Activated CD8-positive, alpha-beta memory T cell treated with anti-CD3 and anti-CD28 coated beads for 1 hour (primary cell): ENCODE data around the gene ZYG11B.
"Not testable (repeated sequence)": the region's sequence is repeated elsewhere in the genome, so short reads cannot be mapped to it uniquely, and the experiment has no call there.

ENCODE experiments used
- DNase-seq, 2 donors: peaks; one replicate each; pipeline ENCODE4 v3.0.0-alpha.2; 2020; ENCODE audit warnings: low read depth in 1 of 2; ENCODE audit errors: extremely low read depth in 1 of 2

The ZYG11B gene

DNA sequence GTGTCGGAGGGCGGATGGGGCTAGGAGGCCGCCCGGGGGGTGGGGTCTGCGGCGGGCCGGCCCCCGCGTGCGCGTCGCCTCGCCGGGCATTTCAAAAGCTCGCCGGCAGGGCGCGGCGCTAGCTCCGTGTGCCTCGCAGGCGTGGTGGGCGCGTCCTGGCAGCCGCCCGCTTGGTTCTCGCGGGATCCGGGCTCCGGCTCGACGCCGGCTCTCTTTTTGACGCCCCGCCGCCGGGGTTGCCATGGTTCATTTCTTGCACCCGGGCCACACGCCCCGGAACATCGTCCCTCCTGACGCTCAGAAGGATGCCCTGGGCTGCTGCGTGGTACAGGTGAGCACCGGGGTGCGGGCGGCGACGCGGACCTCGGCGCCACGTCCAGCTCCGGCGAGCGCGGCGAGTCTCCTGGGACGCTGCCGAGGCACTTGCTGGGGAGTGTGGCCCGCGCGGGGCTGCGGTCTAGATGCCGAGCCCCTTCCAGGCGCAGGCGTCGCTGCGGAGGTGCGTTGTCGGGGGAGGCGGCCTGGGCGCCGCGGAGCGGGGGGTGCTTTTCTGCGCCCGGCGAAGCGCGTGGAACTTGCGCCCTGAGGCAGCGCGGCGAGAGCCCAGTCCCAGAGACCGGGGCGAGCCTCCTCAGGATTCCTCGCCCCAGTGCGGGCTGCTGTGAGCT lies 116.5 kb downstream of the ZYG11B start, which contains the start of gene ZYG11A:
Gene ZYG11A (plus strand): TSS at position 118 of the 668 bp plus-strand sequence. CDS start 124 bp downstream, at position 242.
- DNase-seq: peak; percentile 19 to 43

GRCh38 chr1:52845119-52845518 lies 118.9 kb downstream of the ZYG11B start:
- not testable (repeated sequence) for DNase-seq

GRCh38 chr1:52848423-52848822 lies 122.2 kb downstream of the ZYG11B start:
- no peak for DNase-seq

GRCh38 chr1:52850951-52851350 lies 124.7 kb downstream of the ZYG11B start:
- DNase-seq: no peak

GRCh38 chr1:52852854-52853253 lies 126.6 kb downstream of the ZYG11B start:
- no peak for DNase-seq

- DNase-seq: no peak
Observed at GRCh38 chr1:52855584-52855983, 129.3 kb downstream of the ZYG11B start.

GRCh38 chr1:52856026-52856425 lies 129.8 kb downstream of the ZYG11B start:
- DNase-seq: no peak

DNA sequence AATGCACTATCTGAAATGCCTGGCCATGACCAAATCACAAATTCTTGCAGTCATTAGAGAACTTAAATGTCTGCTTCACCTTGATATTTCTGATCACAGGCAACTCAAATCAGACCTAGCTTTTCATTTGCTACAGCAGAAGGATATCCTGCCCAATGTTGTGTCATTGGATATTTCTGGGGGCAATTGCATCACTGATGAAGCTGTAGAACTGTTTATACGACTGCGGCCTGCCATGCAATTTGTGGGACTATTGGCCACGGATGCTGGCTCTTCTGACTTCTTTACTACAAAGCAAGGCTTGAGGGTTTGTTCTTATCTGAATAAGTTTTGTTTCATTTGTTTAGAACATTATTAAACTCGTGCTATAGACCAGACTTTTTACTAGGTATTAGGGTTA lies 131.2 kb downstream of the ZYG11B start:
- DNase-seq: no peak

DNA sequence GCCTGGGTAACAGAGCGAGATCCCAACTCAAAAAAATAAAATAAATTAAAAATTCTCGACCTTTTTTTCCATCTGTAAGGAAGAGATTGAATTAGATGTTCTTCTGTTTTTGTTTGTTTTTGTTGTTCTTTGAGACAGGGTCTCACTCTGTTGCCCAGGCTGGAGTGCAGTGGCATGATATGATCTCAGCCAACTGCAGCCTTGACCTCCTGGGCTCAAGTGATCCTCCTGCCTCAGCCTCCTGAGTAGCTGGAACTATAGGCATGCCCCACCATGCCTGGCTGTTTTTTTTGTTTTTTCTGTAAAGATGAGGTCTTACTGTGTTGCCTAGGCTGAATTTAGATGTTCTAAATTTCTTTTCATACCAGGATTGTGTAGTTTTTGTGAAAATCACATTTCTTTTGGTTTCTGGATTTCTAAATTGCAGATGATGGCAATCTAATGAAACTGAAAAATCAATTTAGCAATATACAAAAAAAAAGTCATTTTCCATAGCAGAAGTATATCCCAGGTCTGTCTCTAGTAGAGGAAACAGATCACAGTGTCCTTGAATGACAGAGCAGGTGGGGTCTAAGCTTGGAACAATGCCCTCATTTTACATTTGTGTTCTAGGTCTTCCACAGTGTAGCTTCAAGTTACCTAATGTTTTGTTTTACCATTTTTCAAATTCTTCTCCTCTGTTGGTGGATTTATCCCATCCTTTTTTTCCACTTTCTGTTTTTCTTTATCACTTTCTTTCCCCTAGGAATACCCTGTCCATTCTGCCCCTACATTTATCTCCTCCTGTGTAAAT lies 136.6 kb downstream of the ZYG11B start:
- no peak for DNase-seq

GRCh38 chr1:52867087-52867863 lies 141.0 kb downstream of the ZYG11B start:
- DNase-seq: no peak

- not testable (repeated sequence) for DNase-seq
Observed at GRCh38 chr1:52869727-52870126, 143.5 kb downstream of the ZYG11B start.

DNA sequence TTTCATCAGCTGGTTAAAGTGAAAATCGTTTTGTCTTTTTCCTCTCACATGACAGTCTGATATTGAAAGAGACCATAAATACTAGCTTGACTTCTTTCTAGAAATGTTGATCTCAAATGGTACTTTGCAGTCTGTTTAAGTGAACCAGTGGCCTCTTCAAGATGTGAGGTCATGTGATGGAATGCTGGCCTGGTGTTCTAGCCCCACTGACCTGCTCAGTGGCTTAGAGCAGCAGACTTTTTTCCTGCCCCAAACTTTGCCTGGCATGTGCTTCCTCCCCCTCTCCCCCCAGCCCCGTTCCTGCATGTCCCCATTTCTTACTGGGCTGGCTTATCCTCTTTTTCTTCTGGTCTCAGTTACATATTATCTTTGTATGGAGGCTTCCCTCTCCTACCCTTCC lies 150.6 kb downstream of the ZYG11B start:
- no peak for DNase-seq
